PC-9 (cell line): Measurements from ENCODE around the gene C11orf98. TPM values are rescaled to one million over a fixed set of nuclear protein-coding genes. Genes with fewer than 3 reads are reported as not detected.
"Not testable (repeated sequence)": the region's sequence is repeated elsewhere in the genome, so short reads cannot be mapped to it uniquely, and the experiment has no call there.

Experiments
- BruUV-seq: library from RNA; stranded (reverse); fragments of 400-500 nt; replicated peaks from 2 replicates; lab custom pipeline; 2021; lab: Mats Ljungman, UMichigan
- CTCF ChIA-PET: fragments of 300-600 bp; sonication (Branson Sonifier 250); formaldehyde crosslinking; loops from one replicate; lab custom pipeline; 2022; ENCODE audit warnings: antibody characterized with exemption; lab: Charles Lee
- POLR2A ChIA-PET: fragments of 300-600 bp; sonication (Branson Sonifier 250); formaldehyde crosslinking; loops from one replicate; lab custom pipeline; 2022; ENCODE audit warnings: antibody characterized with exemption; ENCODE audit not compliant: unreplicated experiment; lab: Charles Lee
- DNase-seq, 2 experiments: peaks; one replicate each; pipeline versions ENCODE4 v3.0.0 to v3.0.0-alpha.2; 2015 to 2022; ENCODE audit warnings: mixed read lengths in 1 of 2
- H2AFZ ChIP-seq: fragments of 200-600 bp; sonication (generic); 2 replicates; pipeline ENCODE4 v1.8.1; 2017; ENCODE audit warnings: antibody characterized with exemption
- H3F3A ChIP-seq: fragments of 200-600 bp; sonication (generic); 2 replicates; pipeline ENCODE4 v1.8.1; 2017; ENCODE audit warnings: antibody characterized with exemption, mild to moderate bottlenecking, low read depth; ENCODE audit not compliant: insufficient read depth
- H3K27ac ChIP-seq: fragments of 200-600 bp; sonication (generic); 2 replicates; pipeline ENCODE4 v1.6.1; 2016; ENCODE audit warnings: mixed run types
- H3K27me3 ChIP-seq: fragments of 200-600 bp; sonication (generic); 2 replicates; pipeline ENCODE4 v1.6.1; 2016; ENCODE audit warnings: low read depth, mixed run types; ENCODE audit not compliant: insufficient read depth
- H3K36me3 ChIP-seq: fragments of 200-600 bp; sonication (generic); 2 replicates; pipeline ENCODE4 v1.6.1; 2016; ENCODE audit warnings: low read depth, mixed run types
- H3K4me1 ChIP-seq: fragments of 200-600 bp; sonication (generic); replicated peaks from 2 replicates; pipeline ENCODE4 v1.6.1; 2016; ENCODE audit warnings: mixed run types; ENCODE audit not compliant: insufficient read depth
- H3K4me2 ChIP-seq: fragments of 200-600 bp; sonication (generic); 2 replicates; pipeline ENCODE4 v1.6.1; 2017; ENCODE audit warnings: mixed run types
- H3K4me3 ChIP-seq: fragments of 200-600 bp; sonication (generic); 2 replicates; pipeline ENCODE4 v1.6.1; 2016; ENCODE audit warnings: mixed run types
- H3K79me2 ChIP-seq: fragments of 200-600 bp; sonication (generic); 2 replicates; pipeline ENCODE4 v1.6.1; 2017; ENCODE audit warnings: low read depth, mixed run types
- H3K9me2 ChIP-seq: fragments of 200-600 bp; sonication (generic); 2 replicates; pipeline ENCODE4 v1.8.1; 2017; ENCODE audit warnings: mild to moderate bottlenecking; ENCODE audit not compliant: insufficient read depth
- H3K9me3 ChIP-seq: fragments of 200-600 bp; sonication (generic); 2 replicates; pipeline ENCODE4 v1.8.1; 2016; ENCODE audit warnings: low read depth; ENCODE audit not compliant: insufficient read depth
- H4K20me1 ChIP-seq: fragments of 200-600 bp; sonication (generic); 2 replicates; pipeline ENCODE4 v1.8.1; 2017; ENCODE audit not compliant: insufficient read depth
- EZH2 ChIP-seq: fragments of 200-600 bp; sonication (generic); IDR thresholded peaks from 2 replicates; pipeline ENCODE4 v1.8.0; 2017; ENCODE audit warnings: antibody characterized with exemption, low read depth
- intact Hi-C: fragments of 100-400 bp; cut with micrococcal nuclease; formaldehyde crosslinking; loops from one replicate; pipeline ENCODE4 v1.10.0; 2022; ENCODE audit not compliant: unreplicated experiment
- total RNA-seq: library from RNA; stranded (reverse); gene quantifications from 2 replicates; pipeline ENCODE4 v1.2.3, GENCODE V29; 2021
- TF ChIP-seq, protein P1 (sequence below): fragments of 200-600 bp; sonication (generic); conservative IDR thresholded peaks from 2 replicates; pipeline ENCODE4 v1.6.1; 2017; ENCODE audit warnings: mixed run types, antibody characterized with exemption, mild to moderate bottlenecking, moderate library complexity

The C11orf98 gene
- total RNA-seq, 1 experiment from 2014 or later, result 94.9 TPM

- H3K27me3 ChIP-seq, result no peaks in the 10 kb centered on the region
- POLR2A ChIA-PET, result interaction anchor here (0.6 to 0.7 kb wide), 3 partner anchors 22 to 884 kb away, joined by 6 to 9 read pairs (median 6); partner anchors contain the start of genes FEN1 and TMEM258
- peaks cover 26% of the 10 kb centered on the region; the same call in 1 of the 2 replicates for H3K36me3 ChIP-seq
- no peak overlapping the region for H2AFZ ChIP-seq
- H3K79me2 ChIP-seq, result peaks cover 58% of the 10 kb centered on the region
- 0 out of 2 replicates have a peak, but pooled peaks cover 5% of the 10 kb centered on the region for H4K20me1 ChIP-seq
- no peak for DNase-seq
- H3K27ac ChIP-seq, result no peak overlapping the region
- H3K9me2 ChIP-seq, result no peaks in the 10 kb centered on the region
- H3K4me3 ChIP-seq, result no peak overlapping the region
- H3K4me2 ChIP-seq, result peak overlapping the region; percentile 81; the same call in 1 of the 2 replicates
- peaks cover 73% of the 10 kb centered on the region for H3F3A ChIP-seq
- intact Hi-C loops, result loop anchor here (5.0 to 10.0 kb wide), 2 partner anchors 88 to 111 kb away; partner anchors contain the start of genes POLR2G and TMEM179B
- CTCF ChIA-PET, result interaction anchor here (0.5 to 0.6 kb wide), 2 partner anchors 197 to 301 kb away, joined by 3 to 5 read pairs; no protein-coding TSS in a partner anchor
- H3K9me3 ChIP-seq, result no peaks in the 10 kb centered on the region
- TF ChIP-seq, protein P1, sequence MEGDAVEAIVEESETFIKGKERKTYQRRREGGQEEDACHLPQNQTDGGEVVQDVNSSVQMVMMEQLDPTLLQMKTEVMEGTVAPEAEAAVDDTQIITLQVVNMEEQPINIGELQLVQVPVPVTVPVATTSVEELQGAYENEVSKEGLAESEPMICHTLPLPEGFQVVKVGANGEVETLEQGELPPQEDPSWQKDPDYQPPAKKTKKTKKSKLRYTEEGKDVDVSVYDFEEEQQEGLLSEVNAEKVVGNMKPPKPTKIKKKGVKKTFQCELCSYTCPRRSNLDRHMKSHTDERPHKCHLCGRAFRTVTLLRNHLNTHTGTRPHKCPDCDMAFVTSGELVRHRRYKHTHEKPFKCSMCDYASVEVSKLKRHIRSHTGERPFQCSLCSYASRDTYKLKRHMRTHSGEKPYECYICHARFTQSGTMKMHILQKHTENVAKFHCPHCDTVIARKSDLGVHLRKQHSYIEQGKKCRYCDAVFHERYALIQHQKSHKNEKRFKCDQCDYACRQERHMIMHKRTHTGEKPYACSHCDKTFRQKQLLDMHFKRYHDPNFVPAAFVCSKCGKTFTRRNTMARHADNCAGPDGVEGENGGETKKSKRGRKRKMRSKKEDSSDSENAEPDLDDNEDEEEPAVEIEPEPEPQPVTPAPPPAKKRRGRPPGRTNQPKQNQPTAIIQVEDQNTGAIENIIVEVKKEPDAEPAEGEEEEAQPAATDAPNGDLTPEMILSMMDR, result no peak
- TF ChIP-seq EZH2, result no peak
- no TSS peak for BruUV-seq
- peaks cover 44% of the 10 kb centered on the region for H3K4me1 ChIP-seq
These were observed 11.7 kb upstream of the C11orf98 start for GRCh38 chr11:62676698-62677097.

DNA sequence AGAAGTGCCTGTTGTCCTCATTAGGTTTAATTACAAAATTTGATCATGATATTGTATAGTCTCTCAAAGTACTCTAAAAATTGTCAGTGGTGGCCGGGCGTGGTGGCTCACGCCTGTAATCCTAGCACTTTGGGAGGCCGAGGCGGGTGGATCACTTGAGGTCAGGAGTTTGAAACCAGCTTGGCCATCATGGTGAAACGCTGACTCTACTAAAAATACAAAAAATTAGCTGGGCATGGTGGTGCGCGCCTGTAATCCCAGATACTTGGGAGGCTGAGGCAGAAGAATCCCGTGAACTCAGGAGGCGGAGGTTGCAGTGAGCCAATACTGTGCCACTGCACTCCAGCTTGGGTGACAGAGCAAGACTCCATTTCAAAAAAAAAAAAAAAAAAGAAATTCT lies 10.4 kb upstream of the C11orf98 start:
- BruUV-seq, H3K9me3 ChIP-seq, H3K4me3 ChIP-seq, H3K4me2 ChIP-seq, H2AFZ ChIP-seq, H4K20me1 ChIP-seq, H3K9me2 ChIP-seq, DNase-seq, H3K27me3 ChIP-seq, H3K27ac ChIP-seq: not testable (repeated sequence)
- H3K36me3 ChIP-seq, result peaks cover 26% of the 10 kb centered on the region; the same call in 1 of the 2 replicates
- ChIA-PET POLR2A (interaction anchor here (0.6 to 1.4 kb wide), 3 partner anchors 10 to 1829 kb away, joined by 5 to 24 read pairs (median 12); partner anchors contain the start of genes C11orf98 and CSKMT), CTCF (interaction anchor here (0.6 to 0.7 kb wide), 4 partner anchors 10 to 92 kb away, joined by 3 to 8 read pairs (median 4); partner anchors contain the start of genes C11orf98 and CSKMT)
- intact Hi-C loops, result loop anchor here (5.0 to 10.0 kb wide), 2 partner anchors 89 to 112 kb away; partner anchors contain the start of genes POLR2G and TMEM179B
- peaks cover 71% of the 10 kb centered on the region for H3F3A ChIP-seq
- H3K4me1 ChIP-seq, result peaks cover 46% of the 10 kb centered on the region
- H3K79me2 ChIP-seq, result peaks cover 67% of the 10 kb centered on the region

DNA sequence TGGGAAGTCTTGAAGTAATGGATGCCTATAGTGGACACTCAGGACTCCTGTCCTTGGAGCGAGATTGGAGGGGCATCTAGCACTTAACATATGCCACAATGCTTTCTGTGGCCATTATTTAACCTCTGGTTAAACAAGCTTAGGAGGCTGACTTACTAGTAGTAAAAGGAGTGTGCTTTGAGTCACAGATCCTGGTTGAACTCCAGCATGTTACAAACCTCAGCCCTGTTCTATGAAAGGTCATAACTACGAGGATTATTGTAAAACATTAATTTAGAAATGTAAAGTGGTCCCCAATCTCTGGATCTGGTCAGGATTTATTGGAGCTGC lies 8.2 kb upstream of the C11orf98 start:
- no peak for TF ChIP-seq EZH2
- TF ChIP-seq, protein P1, result no peak
- Histone ChIP-seq H3K4me3 (peak overlapping the region; percentile 79), H3K79me2 (peaks cover 73% of the 10 kb centered on the region), H3K36me3 (peaks cover 26% of the 10 kb centered on the region; the same call in 1 of the 2 replicates), H3K9me3 (no peaks in the 10 kb centered on the region), H3K27ac (peak overlapping the region; percentile 79), H4K20me1 (0 out of 2 replicates have a peak, but pooled peaks cover 5% of the 10 kb centered on the region), H3K4me2 (peak overlapping the region; percentile 72), H3K4me1 (peaks cover 46% of the 10 kb centered on the region), H3K27me3 (no peaks in the 10 kb centered on the region), H3K9me2 (no peaks in the 10 kb centered on the region), H3F3A (peaks cover 86% of the 10 kb centered on the region), H2AFZ (no peak overlapping the region)
- intact Hi-C loops, result loop anchor here (5.0 to 10.0 kb wide), 2 partner anchors 54 to 92 kb away; partner anchors contain the start of genes HNRNPUL2, POLR2G and TTC9C
- POLR2A ChIA-PET, result no interaction called here
- peak in 1 of 2 experiments; percentile 52 for DNase-seq
- no TSS peak for BruUV-seq
- CTCF ChIA-PET, result no interaction called here
